OCI-LY3 (cell line): ENCODE data around the gene GATAD2B.

Experiments used
- EZH2phosphoT487 ChIP-seq: fragments of 200-600 bp; shearing (Covaris generic); IDR thresholded peaks from 2 replicates; pipeline ENCODE4 v1.6.1; 2018; ENCODE audit warnings: antibody characterized with exemption, mixed run types, low read depth
- TF ChIP-seq, protein P1 (sequence below): fragments of 200-600, 300-600 bp; sonication (generic); IDR thresholded peaks from 2 replicates; pipeline ENCODE4 v1.5.1; 2014; ENCODE audit warnings: antibody characterized with exemption, low read length, low read depth

DNA sequence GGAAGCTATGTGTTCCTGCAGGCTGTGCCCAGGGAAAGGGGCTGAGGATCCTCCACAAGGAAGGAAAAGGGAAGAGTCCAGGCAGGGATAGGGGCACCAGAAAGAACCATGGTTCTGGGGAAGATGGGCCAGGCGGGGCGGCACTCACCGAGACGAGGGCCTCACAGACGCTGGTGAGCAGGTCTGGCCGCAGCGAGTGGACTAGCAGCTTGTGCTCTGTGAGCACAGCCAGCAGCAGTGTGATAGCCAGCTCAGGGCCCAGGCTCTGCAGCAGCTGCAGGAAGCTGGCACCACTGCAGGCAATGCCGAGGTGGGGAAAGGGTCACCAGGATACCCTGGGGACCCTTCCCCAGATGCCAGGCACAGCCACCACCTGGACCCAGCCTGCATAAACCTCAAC is 18.0 kb upstream of the GATAD2B start:
- TF ChIP-seq, protein P1, sequence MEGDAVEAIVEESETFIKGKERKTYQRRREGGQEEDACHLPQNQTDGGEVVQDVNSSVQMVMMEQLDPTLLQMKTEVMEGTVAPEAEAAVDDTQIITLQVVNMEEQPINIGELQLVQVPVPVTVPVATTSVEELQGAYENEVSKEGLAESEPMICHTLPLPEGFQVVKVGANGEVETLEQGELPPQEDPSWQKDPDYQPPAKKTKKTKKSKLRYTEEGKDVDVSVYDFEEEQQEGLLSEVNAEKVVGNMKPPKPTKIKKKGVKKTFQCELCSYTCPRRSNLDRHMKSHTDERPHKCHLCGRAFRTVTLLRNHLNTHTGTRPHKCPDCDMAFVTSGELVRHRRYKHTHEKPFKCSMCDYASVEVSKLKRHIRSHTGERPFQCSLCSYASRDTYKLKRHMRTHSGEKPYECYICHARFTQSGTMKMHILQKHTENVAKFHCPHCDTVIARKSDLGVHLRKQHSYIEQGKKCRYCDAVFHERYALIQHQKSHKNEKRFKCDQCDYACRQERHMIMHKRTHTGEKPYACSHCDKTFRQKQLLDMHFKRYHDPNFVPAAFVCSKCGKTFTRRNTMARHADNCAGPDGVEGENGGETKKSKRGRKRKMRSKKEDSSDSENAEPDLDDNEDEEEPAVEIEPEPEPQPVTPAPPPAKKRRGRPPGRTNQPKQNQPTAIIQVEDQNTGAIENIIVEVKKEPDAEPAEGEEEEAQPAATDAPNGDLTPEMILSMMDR: no peak
- TF ChIP-seq EZH2phosphoT487: no peak
